Measurements from ENCODE around the gene KRTAP10-2. TPM values are rescaled to one million over a fixed set of nuclear protein-coding genes. Genes with fewer than 3 reads are reported as not detected.
A peak's percentile ranks its signal among the peaks of the same experiment; 100 is the strongest.

KRTAP10-2 gene
- total RNA-seq, 1 experiment from 2014 or later, result not detected

DNA sequence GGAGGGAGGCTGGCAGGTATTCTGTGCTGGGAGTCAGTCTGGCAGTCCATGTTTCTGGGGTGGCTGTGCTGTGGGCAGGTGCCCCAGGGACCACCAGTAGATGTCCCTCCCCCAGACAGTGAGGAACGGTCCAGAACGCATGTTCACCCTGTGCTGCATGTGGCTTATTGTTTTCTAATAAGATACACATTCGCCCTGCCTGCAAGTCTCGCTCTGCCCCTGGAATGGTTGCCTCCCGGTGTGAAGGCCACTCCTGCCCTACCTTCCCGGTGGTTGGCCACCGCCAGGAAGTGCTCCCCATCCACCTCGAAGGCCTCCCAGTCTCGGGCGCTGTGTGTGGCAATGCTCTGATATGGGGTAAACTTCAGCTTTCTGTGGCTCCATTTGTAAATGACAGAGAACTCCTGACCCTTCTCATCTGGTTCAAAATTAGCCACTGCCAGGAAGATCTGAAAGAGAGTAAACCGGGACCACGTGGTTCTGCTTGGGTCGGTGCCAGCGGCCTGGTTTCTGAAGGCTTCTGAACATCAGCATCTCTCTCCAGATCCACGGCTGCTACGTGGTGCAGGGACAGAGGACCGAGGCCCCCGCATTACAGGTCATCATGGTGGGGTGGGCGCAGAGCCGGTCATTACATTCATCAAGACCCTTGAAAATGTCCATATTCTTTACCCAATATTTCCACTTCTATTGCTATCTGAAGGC is 25.8 kb downstream of the KRTAP10-2 start:
- no peak overlapping the region for H4K8ac ChIP-seq (replicated peaks; ENCODE audit: insufficient read length, low read depth, low read length)
- H3K4me1 ChIP-seq (ENCODE audit: insufficient read depth, low read length), result no peaks in the 10 kb centered on the region
- H2BK15ac ChIP-seq (ENCODE audit: low read depth, low read length), result no peak overlapping the region
- H3K4me2 ChIP-seq (ENCODE audit: insufficient read depth, insufficient read length, low read length), result no peak overlapping the region
- no peak overlapping the region for H3K14ac ChIP-seq (ENCODE audit: insufficient read depth, low read length)
- H3K23me2 ChIP-seq (ENCODE audit: insufficient read length, low read depth, low read length, poor library complexity, severe bottlenecking), result no peaks in the 10 kb centered on the region
- no peak overlapping the region for H2AFZ ChIP-seq (ENCODE audit: low read length)
- H3K27me3 Mint-ChIP-seq (ENCODE audit: low read depth), result peaks cover 7% of the 10 kb centered on the region
- WGBS (ENCODE audit: extremely low coverage, insufficient read length, low lambda C conversion rate), result no CpG with 5 or more reads among the region's 20 CpGs
- no peak overlapping the region for H4K5ac ChIP-seq (ENCODE audit: insufficient read length, low read depth, low read length)
- 0 out of 4 replicates have a peak, but pooled peaks cover 0 to under 1% of the 10 kb centered on the region in 2 experiments for H3K4me1 Mint-ChIP-seq
- no peak overlapping the region for H2BK12ac ChIP-seq (ENCODE audit: insufficient read length, low read depth, low read length)
- no peak overlapping the region for H3K18ac ChIP-seq (ENCODE audit: insufficient read length, low read depth, low read length)
- DNase-seq, result peak; percentile 27
- no peaks in the 10 kb centered on the region for H3K79me1 ChIP-seq (ENCODE audit: insufficient read depth, low read depth, low read length, poor library complexity, severe bottlenecking)
- no peak overlapping the region for H2BK5ac ChIP-seq (ENCODE audit: insufficient read length, low read length)
- H3K27ac ChIP-seq (ENCODE audit: insufficient read length, low read depth, low read length), result no peak overlapping the region
- H4K20me1 ChIP-seq (ENCODE audit: control insufficient read depth, insufficient read depth, insufficient read length), result no peaks in the 10 kb centered on the region
- H3T11ph ChIP-seq (ENCODE audit: low read length), result no peak overlapping the region
- H3K4me3 Mint-ChIP-seq, result no peak overlapping the region
- TF ChIP-seq, protein P1, sequence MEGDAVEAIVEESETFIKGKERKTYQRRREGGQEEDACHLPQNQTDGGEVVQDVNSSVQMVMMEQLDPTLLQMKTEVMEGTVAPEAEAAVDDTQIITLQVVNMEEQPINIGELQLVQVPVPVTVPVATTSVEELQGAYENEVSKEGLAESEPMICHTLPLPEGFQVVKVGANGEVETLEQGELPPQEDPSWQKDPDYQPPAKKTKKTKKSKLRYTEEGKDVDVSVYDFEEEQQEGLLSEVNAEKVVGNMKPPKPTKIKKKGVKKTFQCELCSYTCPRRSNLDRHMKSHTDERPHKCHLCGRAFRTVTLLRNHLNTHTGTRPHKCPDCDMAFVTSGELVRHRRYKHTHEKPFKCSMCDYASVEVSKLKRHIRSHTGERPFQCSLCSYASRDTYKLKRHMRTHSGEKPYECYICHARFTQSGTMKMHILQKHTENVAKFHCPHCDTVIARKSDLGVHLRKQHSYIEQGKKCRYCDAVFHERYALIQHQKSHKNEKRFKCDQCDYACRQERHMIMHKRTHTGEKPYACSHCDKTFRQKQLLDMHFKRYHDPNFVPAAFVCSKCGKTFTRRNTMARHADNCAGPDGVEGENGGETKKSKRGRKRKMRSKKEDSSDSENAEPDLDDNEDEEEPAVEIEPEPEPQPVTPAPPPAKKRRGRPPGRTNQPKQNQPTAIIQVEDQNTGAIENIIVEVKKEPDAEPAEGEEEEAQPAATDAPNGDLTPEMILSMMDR (conservative IDR thresholded peaks at IDR 0.05), result no peak
- H3K4ac ChIP-seq (ENCODE audit: low read depth, low read length), result no peak overlapping the region
- H2AK5ac ChIP-seq (ENCODE audit: insufficient read length, low read length), result no peak overlapping the region
- H3K9me3 Mint-ChIP-seq, result no peaks in the 10 kb centered on the region
- no peaks in the 10 kb centered on the region for H3K79me2 ChIP-seq (ENCODE audit: insufficient read depth, low read length)
- no peak overlapping the region for H3K56ac ChIP-seq (ENCODE audit: insufficient read length, low read depth, low read length)
- no peak overlapping the region for H4K91ac ChIP-seq (ENCODE audit: insufficient read length, low read depth, low read length)
- no peak overlapping the region for H2BK20ac ChIP-seq (ENCODE audit: low read depth, low read length, poor library complexity, severe bottlenecking)
- no peaks in the 10 kb centered on the region for H3K9me3 ChIP-seq (ENCODE audit: control insufficient read depth, low read depth, low read length)
- no peaks in the 10 kb centered on the region for H3K27me3 ChIP-seq (ENCODE audit: insufficient read depth, low read length)
- no peak overlapping the region for H3K9ac ChIP-seq (ENCODE audit: extremely low read depth, insufficient read length, low read length)
- H3K27ac Mint-ChIP-seq, result no peak overlapping the region
- H3K36me3 Mint-ChIP-seq (ENCODE audit: insufficient read depth in 1 of 3, low read depth in 3 of 3), result no peaks in the 10 kb centered on the region
- no peak overlapping the region for H3K23ac ChIP-seq (ENCODE audit: insufficient read length, low read depth, low read length)
- H2BK120ac ChIP-seq (ENCODE audit: low read depth, low read length, poor library complexity, severe bottlenecking), result no peak overlapping the region
